Activated T-helper 1 cell treated with anti-CD3 and anti-CD28 coated beads, Interleukin-12 subunit alpha, Interleukin-12 subunit beta, Interleukin-2, Interleukin-4 antibody, amounts not matched to agents 30 ng/mL and 10 ng/mL and 1 ng/mL, durations not matched to agents 14 hours and 24 hours and 36 hours (primary cell): Measurements from ENCODE around the gene MACF1. TPM values are rescaled to one million over a fixed set of nuclear protein-coding genes. Genes with fewer than 3 reads are reported as not detected.
"Not testable (repeated sequence)": the region's sequence is repeated elsewhere in the genome, so short reads cannot be mapped to it uniquely, and the experiment has no call there.

Experiments
- DNase-seq: peaks from one replicate; pipeline ENCODE4 v3.0.0; 2021; ENCODE audit warnings: low spot score
- H3K27ac Mint-ChIP-seq: one replicate; pipeline ENCODE4 v1.8.0; 2021; ENCODE audit warnings: mild to moderate bottlenecking, mixed read lengths
- H3K27me3 Mint-ChIP-seq: one replicate; pipeline ENCODE4 v1.8.0; 2022; ENCODE audit warnings: mild to moderate bottlenecking, moderate library complexity, mixed read lengths; ENCODE audit not compliant: insufficient read depth
- H3K36me3 Mint-ChIP-seq: one replicate; pipeline ENCODE4 v1.8.0; 2021; ENCODE audit warnings: low read depth, mixed read lengths
- H3K4me1 Mint-ChIP-seq: one replicate; pipeline ENCODE4 v1.8.0; 2021; ENCODE audit warnings: low read depth, mixed read lengths
- H3K4me3 Mint-ChIP-seq: one replicate; pipeline ENCODE4 v1.8.0; 2021; ENCODE audit warnings: mild to moderate bottlenecking, moderate library complexity, mixed read lengths
- H3K9me3 Mint-ChIP-seq: one replicate; pipeline ENCODE4 v1.8.0; 2021; ENCODE audit warnings: mixed read lengths
- intact Hi-C: fragments of 100-400 bp; cut with micrococcal nuclease; formaldehyde crosslinking; loops from one replicate; pipeline ENCODE4 v1.15.1; 2024
- total RNA-seq: library from RNA; stranded (reverse); gene quantifications from 2 replicates; pipeline ENCODE4 v1.2.3, GENCODE V29; 2022

The MACF1 gene
- total RNA-seq, 1 donor from 2014 or later, result 226 TPM

DNA sequence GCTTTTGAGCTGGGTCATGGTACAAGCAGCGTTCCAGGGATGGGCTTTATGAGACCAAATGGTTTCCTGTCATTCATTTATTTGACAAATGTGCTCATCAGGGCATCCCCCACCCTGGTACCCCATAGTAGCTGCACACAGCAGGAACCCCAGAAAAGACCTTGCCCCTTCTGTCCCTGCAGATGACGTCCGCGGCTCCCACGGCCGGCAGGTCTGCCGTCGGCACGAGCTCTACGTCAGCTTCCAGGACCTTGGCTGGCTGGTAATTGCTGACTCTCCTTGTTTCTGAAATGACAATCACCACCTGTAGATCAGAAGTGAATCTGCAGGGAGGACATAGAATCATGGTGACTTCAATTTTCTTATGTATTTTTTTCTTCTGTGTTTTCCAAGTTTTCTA, 317.7 kb downstream of the MACF1 start:
- H3K4me3 Mint-ChIP-seq, H3K27me3 Mint-ChIP-seq, H3K36me3 Mint-ChIP-seq, intact Hi-C loops, H3K9me3 Mint-ChIP-seq, H3K27ac Mint-ChIP-seq, DNase-seq, H3K4me1 Mint-ChIP-seq: not testable (repeated sequence)

DNA sequence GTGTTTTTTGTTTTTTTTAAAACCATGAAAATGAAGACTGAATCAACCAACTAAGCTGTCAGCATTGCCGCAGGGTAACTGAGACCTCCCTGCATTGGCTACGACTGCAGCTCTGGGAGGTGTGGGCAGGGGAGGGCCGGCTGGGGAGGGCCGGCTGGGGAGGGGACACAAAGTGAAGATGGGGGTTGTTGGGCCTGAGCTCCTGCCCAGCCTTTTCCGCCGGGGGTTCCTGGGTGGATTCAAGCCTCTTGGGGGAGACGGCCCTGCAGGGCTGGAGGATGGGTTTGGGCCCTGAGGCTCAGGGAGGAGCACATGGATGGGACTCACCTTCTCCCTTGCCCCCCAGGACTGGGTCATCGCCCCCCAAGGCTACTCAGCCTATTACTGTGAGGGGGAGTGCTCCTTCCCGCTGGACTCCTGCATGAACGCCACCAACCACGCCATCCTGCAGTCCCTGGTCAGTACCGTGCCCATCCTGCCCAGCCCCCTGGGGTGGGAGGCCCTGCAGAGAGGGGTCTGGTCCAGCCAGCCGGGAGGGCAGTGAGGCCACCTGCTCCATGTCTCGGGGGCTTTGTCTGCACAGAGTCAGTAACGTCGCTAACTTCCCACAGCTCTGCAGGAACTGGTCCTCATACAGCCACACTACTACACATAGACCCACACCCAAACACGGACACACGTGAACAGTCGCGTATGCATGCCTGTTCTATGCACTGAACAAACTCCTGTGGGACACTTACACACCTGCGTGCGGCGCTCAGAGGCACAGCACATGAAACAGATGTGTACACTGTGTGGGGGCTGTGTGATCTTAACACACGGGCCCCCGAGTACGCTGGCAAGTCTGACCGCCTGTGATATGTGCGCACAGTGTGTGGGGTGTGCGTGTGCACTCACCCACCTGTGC, 318.4 kb downstream of the MACF1 start:
- intact Hi-C loops, result no loop called here
- no peak for DNase-seq
- Mint-ChIP-seq H3K4me3 (no peak overlapping the region), H3K4me1 (peaks cover 8% of the 10 kb centered on the region), H3K36me3 (no peaks in the 10 kb centered on the region), H3K9me3 (no peaks in the 10 kb centered on the region), H3K27ac (no peak overlapping the region), H3K27me3 (no peaks in the 10 kb centered on the region)

DNA sequence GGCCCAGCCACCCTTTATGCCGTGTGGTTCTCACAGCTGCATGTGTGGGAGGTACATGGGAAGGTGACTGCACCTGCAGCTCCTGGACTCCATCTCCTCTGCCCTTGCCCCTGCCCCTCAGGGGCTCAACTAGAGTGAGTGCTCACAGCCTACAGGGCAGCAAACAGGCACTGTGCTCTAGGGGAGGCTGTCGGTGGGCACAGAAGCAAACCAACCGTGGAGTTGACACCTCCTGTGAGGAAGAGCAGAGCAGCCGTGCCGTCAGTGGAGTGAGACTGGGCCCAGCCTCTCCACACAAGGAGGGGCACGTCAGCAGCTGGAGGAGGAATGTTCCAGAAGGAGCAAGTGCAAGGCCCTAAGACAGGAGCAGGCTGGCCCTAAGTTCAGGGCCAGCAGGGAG, 319.7 kb downstream of the MACF1 start:
- no peak for DNase-seq
- H3K9me3 Mint-ChIP-seq, result no peaks in the 10 kb centered on the region
- H3K27ac Mint-ChIP-seq, result no peak overlapping the region
- peaks cover 8% of the 10 kb centered on the region for H3K4me1 Mint-ChIP-seq
- H3K27me3 Mint-ChIP-seq, result no peaks in the 10 kb centered on the region
- no peak overlapping the region for H3K4me3 Mint-ChIP-seq
- intact Hi-C loops, result no loop called here
- H3K36me3 Mint-ChIP-seq, result no peaks in the 10 kb centered on the region

DNA sequence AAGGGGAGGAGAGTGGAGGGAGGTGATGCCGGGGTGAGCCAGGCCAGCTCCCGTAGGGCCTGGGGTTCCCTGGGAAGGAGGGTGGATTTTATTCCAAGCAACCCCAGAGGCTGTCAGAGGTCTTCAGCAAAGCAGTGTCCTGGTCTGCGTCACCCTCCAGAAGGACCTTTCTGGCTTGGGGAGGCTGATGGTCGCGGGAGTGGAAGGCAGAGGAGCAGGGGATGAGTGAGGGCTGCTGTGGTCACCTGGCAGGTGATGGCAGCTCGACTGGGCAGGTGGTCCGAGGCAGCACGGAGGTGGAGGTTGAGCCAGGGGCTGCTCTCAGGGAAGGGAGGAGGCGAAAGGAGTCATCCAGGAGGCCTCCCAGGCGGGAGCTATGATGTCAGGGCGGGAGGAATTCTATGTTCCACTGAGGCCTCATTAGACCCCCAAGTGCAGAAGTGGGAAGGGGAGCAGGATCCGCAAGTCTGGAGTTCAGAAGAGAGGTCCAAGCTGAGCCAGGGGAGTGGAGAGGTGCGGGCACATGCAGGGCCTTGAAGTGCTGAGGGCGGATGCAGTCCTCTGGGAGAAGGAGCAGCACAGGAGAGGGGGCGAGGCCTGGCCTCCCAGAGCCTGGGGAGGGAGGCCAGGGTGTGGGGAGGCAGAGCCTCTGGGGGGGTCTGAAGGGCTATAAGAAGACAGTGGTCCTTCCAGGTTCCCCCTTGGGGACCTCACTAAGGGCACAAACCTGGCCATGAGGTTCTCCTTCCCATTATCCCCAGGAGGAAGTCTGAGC, 320.3 kb downstream of the MACF1 start:
- no peak overlapping the region for H3K27ac Mint-ChIP-seq
- no peaks in the 10 kb centered on the region for H3K9me3 Mint-ChIP-seq
- H3K36me3 Mint-ChIP-seq, result peaks cover 4% of the 10 kb centered on the region
- intact Hi-C loops, result no loop called here
- peaks cover 8% of the 10 kb centered on the region for H3K4me1 Mint-ChIP-seq
- H3K4me3 Mint-ChIP-seq, result no peak overlapping the region
- no peaks in the 10 kb centered on the region for H3K27me3 Mint-ChIP-seq
- no peak for DNase-seq

DNA sequence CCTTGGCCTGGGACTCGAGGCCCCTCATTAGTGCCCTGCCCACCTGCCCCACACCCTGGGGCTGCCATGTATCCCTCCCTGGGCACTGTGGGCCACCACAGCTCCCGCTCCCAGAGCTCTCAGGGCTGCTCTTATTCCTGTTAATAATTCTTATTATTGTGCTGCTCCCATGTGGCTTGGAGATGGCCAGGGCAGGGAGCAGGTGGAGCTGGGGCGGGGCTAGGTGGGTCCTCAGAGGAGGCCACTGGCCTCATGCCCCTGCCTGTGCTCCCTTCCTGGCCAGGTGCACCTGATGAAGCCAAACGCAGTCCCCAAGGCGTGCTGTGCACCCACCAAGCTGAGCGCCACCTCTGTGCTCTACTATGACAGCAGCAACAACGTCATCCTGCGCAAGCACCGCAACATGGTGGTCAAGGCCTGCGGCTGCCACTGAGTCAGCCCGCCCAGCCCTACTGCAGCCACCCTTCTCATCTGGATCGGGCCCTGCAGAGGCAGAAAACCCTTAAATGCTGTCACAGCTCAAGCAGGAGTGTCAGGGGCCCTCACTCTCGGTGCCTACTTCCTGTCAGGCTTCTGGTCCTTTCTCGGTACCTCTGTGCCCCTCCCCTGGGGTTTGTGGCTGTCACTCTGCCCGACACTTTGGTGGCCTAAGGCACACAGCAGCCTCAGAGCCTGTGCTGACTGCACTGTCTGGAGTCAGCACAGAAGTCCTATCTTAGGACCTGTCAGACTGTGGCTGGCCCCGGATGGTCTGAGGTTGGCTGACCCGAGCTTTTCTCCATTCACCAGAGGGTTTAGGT, 321.1 kb downstream of the MACF1 start:
- H3K27ac Mint-ChIP-seq, result peak overlapping the region; percentile 52
- intact Hi-C loops, result no loop called here
- H3K36me3 Mint-ChIP-seq, result peaks cover 5% of the 10 kb centered on the region
- peaks cover 8% of the 10 kb centered on the region for H3K4me1 Mint-ChIP-seq
- no peak overlapping the region for H3K4me3 Mint-ChIP-seq
- H3K27me3 Mint-ChIP-seq, result no peaks in the 10 kb centered on the region
- H3K9me3 Mint-ChIP-seq, result no peaks in the 10 kb centered on the region
- peak; percentile 51 for DNase-seq

DNA sequence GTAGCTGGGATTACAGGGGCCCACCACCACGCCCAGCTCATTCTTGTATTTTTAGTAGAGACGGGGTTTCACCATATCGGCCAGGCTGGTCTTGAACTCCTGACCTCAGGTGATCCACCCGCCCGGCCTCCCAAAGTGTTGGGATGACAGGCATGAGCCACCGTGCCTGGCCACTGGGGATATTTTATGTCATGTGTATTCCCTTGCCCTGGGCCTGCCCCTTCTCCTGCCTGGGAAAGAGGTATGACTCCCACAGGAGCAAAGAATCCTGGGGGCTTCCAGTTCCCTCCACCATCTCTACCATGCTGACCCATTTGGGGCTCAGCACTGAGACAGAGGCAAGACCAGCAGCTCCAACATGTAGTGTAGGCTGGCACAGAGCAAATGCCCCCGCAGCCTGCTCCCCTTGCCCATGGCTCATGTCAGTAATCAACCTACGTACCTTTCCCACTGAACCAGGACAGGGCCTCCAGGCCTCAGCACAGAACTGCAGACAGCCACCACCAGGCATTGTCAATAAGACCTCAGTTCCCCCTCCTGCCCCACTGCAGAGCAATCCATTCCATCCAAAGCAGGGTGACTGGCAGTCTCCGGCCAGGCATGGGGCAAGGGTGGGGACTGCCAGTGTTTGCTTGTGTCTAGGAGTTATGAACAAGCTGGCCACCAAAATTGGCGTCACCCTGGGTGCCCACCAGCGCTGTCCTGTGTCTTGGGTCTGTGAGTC, 322.1 kb downstream of the MACF1 start:
- Mint-ChIP-seq H3K36me3 (peaks cover 9% of the 10 kb centered on the region), H3K27me3 (no peaks in the 10 kb centered on the region), H3K4me3 (no peak overlapping the region), H3K27ac (no peak overlapping the region), H3K4me1 (peaks cover 8% of the 10 kb centered on the region), H3K9me3 (no peaks in the 10 kb centered on the region)
- no peak for DNase-seq
- intact Hi-C loops, result no loop called here

DNA sequence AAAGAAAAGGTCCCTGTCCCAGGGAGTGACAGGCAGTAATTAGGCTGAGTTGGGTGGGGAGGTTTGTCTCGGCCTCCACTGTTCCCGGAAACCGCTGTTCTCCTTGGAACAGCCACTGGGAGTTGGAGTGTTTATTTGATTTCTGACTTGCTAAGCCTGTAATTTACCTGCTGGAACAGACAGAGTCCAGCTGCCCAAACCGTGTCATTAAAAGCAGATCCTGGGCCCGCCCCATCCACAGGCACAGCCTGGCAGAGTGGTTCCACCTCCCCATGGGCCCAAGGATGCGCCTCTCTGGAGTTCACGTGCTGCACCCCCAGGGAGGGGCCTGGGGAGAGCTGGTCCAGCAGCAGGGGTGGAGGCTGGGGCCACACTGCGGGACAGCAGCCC, 322.7 kb downstream of the MACF1 start:
- intact Hi-C loops, H3K27me3 Mint-ChIP-seq, DNase-seq, H3K9me3 Mint-ChIP-seq, H3K4me1 Mint-ChIP-seq, H3K27ac Mint-ChIP-seq, H3K4me3 Mint-ChIP-seq: not testable (repeated sequence)
- H3K36me3 Mint-ChIP-seq, result peaks cover 13% of the 10 kb centered on the region

DNA sequence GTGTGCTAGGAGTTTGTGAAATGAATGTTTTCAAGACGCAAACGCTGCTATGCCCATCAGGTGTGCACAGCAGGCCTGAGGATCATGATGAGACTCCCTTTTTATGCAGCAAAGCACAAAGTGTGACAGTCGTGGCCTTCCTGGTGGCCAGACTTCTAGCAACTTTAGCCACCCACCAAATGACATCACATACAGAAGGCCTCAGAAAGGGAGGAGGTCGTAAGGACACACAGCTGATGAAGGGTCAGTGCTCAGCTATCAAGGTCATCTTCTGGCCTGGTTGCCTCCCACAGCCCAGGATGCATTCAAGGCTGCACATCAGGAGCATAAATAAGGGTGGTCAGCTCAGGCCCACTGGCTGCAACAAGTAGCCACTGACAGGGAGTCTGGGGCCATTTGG, 323.6 kb downstream of the MACF1 start:
- Mint-ChIP-seq H3K4me3 (no peak overlapping the region), H3K27ac (no peak overlapping the region), H3K9me3 (no peaks in the 10 kb centered on the region), H3K27me3 (no peaks in the 10 kb centered on the region), H3K4me1 (peaks cover 8% of the 10 kb centered on the region), H3K36me3 (peaks cover 13% of the 10 kb centered on the region)
- intact Hi-C loops, result no loop called here
- no peak for DNase-seq

DNA sequence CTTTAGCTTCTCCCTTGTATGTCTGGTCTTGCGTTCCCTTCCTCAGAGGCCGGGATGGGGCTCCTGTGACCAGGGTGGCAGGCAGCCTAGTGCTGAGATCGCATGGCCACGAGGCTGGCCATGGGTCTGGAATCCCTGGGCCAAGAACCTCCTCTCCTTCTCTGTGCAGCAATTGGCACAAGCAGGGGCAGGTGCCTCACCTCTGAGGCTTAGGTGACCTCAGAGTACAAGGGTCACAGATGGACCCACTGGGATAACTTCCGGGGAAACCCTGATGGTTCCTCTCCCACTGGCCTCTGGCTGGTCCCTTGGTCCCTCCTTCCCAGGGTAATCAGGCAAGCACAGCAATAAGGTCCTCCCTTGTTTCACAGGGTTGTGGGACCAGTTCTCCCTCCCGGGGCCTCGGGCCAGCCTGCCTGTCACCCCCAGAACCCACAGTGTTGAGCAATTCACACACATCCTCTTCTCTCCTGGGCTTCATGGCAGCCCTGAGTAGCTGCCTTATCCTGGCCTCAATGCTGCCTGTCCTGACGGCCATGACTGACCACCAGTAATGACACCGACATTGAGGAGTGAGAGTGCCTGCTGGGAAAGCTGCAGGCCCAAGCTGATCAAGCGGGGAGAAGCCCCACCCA, 325.5 kb downstream of the MACF1 start:
- DNase-seq, result no peak
- Mint-ChIP-seq H3K9me3 (no peaks in the 10 kb centered on the region), H3K4me1 (peaks cover 8% of the 10 kb centered on the region), H3K27ac (no peak overlapping the region), H3K4me3 (no peak overlapping the region), H3K36me3 (peaks cover 13% of the 10 kb centered on the region), H3K27me3 (no peaks in the 10 kb centered on the region)
- intact Hi-C loops, result no loop called here

DNA sequence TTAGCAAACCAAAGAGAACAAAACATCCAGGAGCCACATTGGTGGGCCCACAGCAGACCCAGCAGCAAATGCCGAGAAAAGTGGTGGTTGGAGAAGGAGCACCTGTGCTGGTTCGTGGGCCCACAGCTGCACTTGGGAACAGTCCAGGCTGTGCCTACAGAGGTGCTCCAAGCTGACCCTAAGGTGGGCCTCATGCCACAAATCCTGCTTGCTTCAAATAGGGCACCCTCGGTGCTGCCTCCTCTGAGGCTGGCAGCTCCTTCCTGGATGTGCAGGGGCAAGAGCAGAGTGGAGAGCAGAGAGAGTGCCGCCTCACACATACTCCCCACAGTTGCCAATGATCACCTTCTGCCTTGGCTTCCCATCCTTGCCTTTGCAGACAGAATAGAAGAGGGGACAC, 327.0 kb downstream of the MACF1 start:
- no peak overlapping the region for H3K27ac Mint-ChIP-seq

DNA sequence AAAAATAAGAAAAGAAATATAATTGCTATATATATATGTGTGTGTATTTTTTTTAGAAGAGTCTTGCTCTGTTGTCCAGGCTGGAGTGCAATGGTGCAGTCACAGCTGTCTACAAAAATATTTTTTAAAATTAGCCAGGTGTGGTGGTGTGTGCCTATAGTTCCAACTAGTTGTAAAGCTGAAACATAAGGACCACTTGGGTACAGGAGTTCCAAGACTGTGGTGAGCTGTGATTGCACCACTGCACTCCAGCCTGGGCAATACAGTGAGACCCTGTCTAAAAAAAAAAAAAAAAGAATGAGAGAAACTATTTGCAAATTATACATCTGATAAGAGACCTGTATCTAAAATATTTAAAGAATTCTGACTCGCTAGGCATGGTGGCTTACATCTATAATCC, 328.9 kb downstream of the MACF1 start:
- no peak for DNase-seq
- intact Hi-C loops, result no loop called here
- no peak overlapping the region for H3K27ac Mint-ChIP-seq

More for the DNA sequence above, 327.0 kb downstream of the MACF1 start:
- Mint-ChIP-seq H3K9me3 (no peaks in the 10 kb centered on the region), H3K4me1 (no peaks in the 10 kb centered on the region), H3K36me3 (peaks cover 13% of the 10 kb centered on the region), H3K27me3 (no peaks in the 10 kb centered on the region), H3K4me3 (no peak overlapping the region)
- intact Hi-C loops, result no loop called here
- DNase-seq, result no peak

More for the DNA sequence above, 328.9 kb downstream of the MACF1 start:
- Mint-ChIP-seq H3K27me3 (no peaks in the 10 kb centered on the region), H3K36me3 (peaks cover 14% of the 10 kb centered on the region), H3K4me3 (no peak overlapping the region), H3K4me1 (no peaks in the 10 kb centered on the region), H3K9me3 (no peaks in the 10 kb centered on the region)
